Body of pancreas (tissue), 4 donors: Measurements from ENCODE around the gene RTF2. TPM values are rescaled to one million over a fixed set of nuclear protein-coding genes. Genes with fewer than 3 reads are reported as not detected.

ENCODE experiments used
- ATAC-seq: fragments of 150-250 bp; one replicate; pipeline ENCODE4 v1.9.1; 2016
- DNase-seq, 4 donors: peaks; one replicate each; pipeline ENCODE4 v3.0.0-alpha.2; 2019
- H3K27ac ChIP-seq, 4 donors: fragments of 200-600 bp; sonication (generic); 1 replicate in 3 of 4; 2 replicates in 1 of 4; pipeline versions ENCODE4 v1.5.1 to v1.6.1; 2016 to 2019; ENCODE audit warnings: mild to moderate bottlenecking in 1 of 4, mixed read lengths in 1 of 4, moderate library complexity in 1 of 4
- H3K27me3 ChIP-seq, 2 donors: fragments of 200-600 bp; sonication (generic); one replicate each; pipeline ENCODE4 v1.6.0; 2016; ENCODE audit warnings: mild to moderate bottlenecking in 1 of 2
- H3K36me3 ChIP-seq, 2 donors: fragments of 200-600 bp; sonication (generic); replicated peaks in 1 of 2; 2 replicates each; pipeline ENCODE4 v1.5.1; 2016; ENCODE audit warnings: low read depth in 2 of 2; ENCODE audit not compliant: insufficient read depth in 1 of 2
- H3K4me1 ChIP-seq: fragments of 200-600 bp; sonication (generic); one replicate; pipeline ENCODE4 v1.6.0; 2016
- H3K4me3 ChIP-seq, 2 donors: fragments of 200-600 bp; sonication (generic); 1 replicate in 1 of 2; 2 replicates in 1 of 2; pipeline ENCODE4 v1.5.1; 2016 to 2019
- H3K9me3 ChIP-seq, 3 donors: fragments of 200-600 bp; sonication (generic); 1 replicate in 2 of 3; 2 replicates in 1 of 3; pipeline ENCODE4 v1.5.1; 2016
- CTCF ChIP-seq, 7 experiments: fragments of 450-650 bp in 4 of 7; fragments of 200-600 bp in 3 of 7; sonication (generic) in 3 of 7; IDR thresholded peaks; one replicate each; pipeline ENCODE4 v1.5.1; 2016 to 2019; ENCODE audit warnings: antibody characterized with exemption in 7 of 7
- POLR2A ChIP-seq, 3 donors: fragments of 450-650 bp; IDR thresholded peaks; one replicate each; pipeline ENCODE4 v1.6.1; 2016; ENCODE audit warnings: antibody characterized with exemption in 3 of 3, mild to moderate bottlenecking in 2 of 3
- WGBS, 2 donors: methylation state at CpG; one replicate each; pipeline ENCODE4 v1.1.5; 2017; 5-methylcytosine and 5-hydroxymethylcytosine counted together
- intact Hi-C: fragments of 100-400 bp; cut with DNase I; formaldehyde crosslinking; loops from one replicate; pipeline ENCODE4 v1.15.1; 2023
- total RNA-seq, 2 donors: library from RNA; depleted of rRNA; stranded (reverse); fragments of >200 nt; gene quantifications; one replicate each; pipeline ENCODE4 v1.1.0, GENCODE V29; 2016

RTF2 gene
- total RNA-seq, 2 donors from 2014 or later = 22.1 to 29.1 TPM

GRCh38 chr20:56422824-56423189 lies 45.6 kb upstream of the RTF2 start:
- intact Hi-C loops = no loop called here
- Histone ChIP-seq H3K4me3 (no peak overlapping the region), H3K4me1 (no peaks in the 10 kb centered on the region), H3K27me3 (no peaks in the 10 kb centered on the region), H3K9me3 (no peaks in the 10 kb centered on the region), H3K36me3 (no peaks in the 10 kb centered on the region), H3K27ac (no peak overlapping the region)
- TF ChIP-seq POLR2A (IDR thresholded peaks at IDR 0.05) = no peak
- no peak for TF ChIP-seq CTCF (IDR thresholded peaks at IDR 0.05)
- WGBS, 2 donors = 54 to 63% methylated on average over 4 of the region's 4 CpGs
- DNase-seq = no peak
- no peak for ATAC-seq

GRCh38 chr20:56423211-56423610 lies 45.2 kb upstream of the RTF2 start:
- WGBS, 2 donors = 100% methylated on average over 1 of the region's 1 CpG
- TF ChIP-seq CTCF (IDR thresholded peaks at IDR 0.05) (no peak), POLR2A (IDR thresholded peaks at IDR 0.05) (no peak)
- H3K4me1 ChIP-seq = no peaks in the 10 kb centered on the region
- no peak overlapping the region for H3K27ac ChIP-seq
- H3K4me3 ChIP-seq = no peak overlapping the region
- intact Hi-C loops = no loop called here
- no peaks in the 10 kb centered on the region for H3K36me3 ChIP-seq
- H3K9me3 ChIP-seq = no peaks in the 10 kb centered on the region
- H3K27me3 ChIP-seq = no peaks in the 10 kb centered on the region
- DNase-seq (no peak), ATAC-seq (no peak)

GRCh38 chr20:56423886-56424285 lies 44.5 kb upstream of the RTF2 start:
- Histone ChIP-seq H3K4me3 (no peak overlapping the region), H3K27me3 (no peaks in the 10 kb centered on the region), H3K36me3 (no peaks in the 10 kb centered on the region), H3K9me3 (no peaks in the 10 kb centered on the region), H3K4me1 (no peaks in the 10 kb centered on the region), H3K27ac (no peak overlapping the region)
- DNase-seq = no peak
- no peak for ATAC-seq
- no peak for TF ChIP-seq CTCF (IDR thresholded peaks at IDR 0.05)
- no peak for TF ChIP-seq POLR2A (IDR thresholded peaks at IDR 0.05)
- 29 to 38% methylated on average over 1 of the region's 1 CpG for WGBS, 2 donors
- intact Hi-C loops = no loop called here

GRCh38 chr20:56424931-56425330 lies 43.5 kb upstream of the RTF2 start:
- ATAC-seq = no peak

More at GRCh38 chr20:56424931-56425330, 43.5 kb upstream of the RTF2 start:
- 63% methylated on average over 1 of the region's 1 CpG; no CpG with 5 or more reads in 1 of the 2 donors for WGBS, 2 donors
- Histone ChIP-seq H3K36me3 (no peaks in the 10 kb centered on the region), H3K27me3 (no peaks in the 10 kb centered on the region), H3K9me3 (no peaks in the 10 kb centered on the region), H3K4me3 (no peak overlapping the region), H3K27ac (no peak overlapping the region), H3K4me1 (no peaks in the 10 kb centered on the region)
- no peak for DNase-seq
- TF ChIP-seq CTCF (IDR thresholded peaks at IDR 0.05) = no peak
- TF ChIP-seq POLR2A (IDR thresholded peaks at IDR 0.05) = no peak
- intact Hi-C loops = no loop called here
